ENCODE results near the gene NLGN1.

NLGN1 gene

GRCh38 chr3:173395073-173395411 is 2.5 kb upstream of the NLGN1 start:
- DNase-seq (ENCODE audit: low spot score): no peak
- no peak for TF ChIP-seq CTCF (IDR thresholded peaks at IDR 0.05; ENCODE audit: extremely low read depth, insufficient read depth, missing control alignments)
- in situ Hi-C loops (cut with MboI; ENCODE audit: low pct_unique_long_range_greater_than_20kb, low sequenced_read_pairs, unreplicated experiment): no loop called here

GRCh38 chr3:173395412-173396181 is 1.9 kb upstream of the NLGN1 start:
- peak; percentile 75 for DNase-seq (ENCODE audit: low spot score)
- in situ Hi-C loops (cut with MboI; ENCODE audit: low pct_unique_long_range_greater_than_20kb, low sequenced_read_pairs, unreplicated experiment): no loop called here
- TF ChIP-seq CTCF (IDR thresholded peaks at IDR 0.05; ENCODE audit: extremely low read depth, insufficient read depth, missing control alignments): no peak

GRCh38 chr3:173396191-173397041 is 1.1 kb upstream of the NLGN1 start:
- DNase-seq (ENCODE audit: low spot score): peak; percentile 26
- no peak for TF ChIP-seq CTCF (IDR thresholded peaks at IDR 0.05; ENCODE audit: extremely low read depth, insufficient read depth, missing control alignments)
- in situ Hi-C loops (cut with MboI; ENCODE audit: low pct_unique_long_range_greater_than_20kb, low sequenced_read_pairs, unreplicated experiment): no loop called here

- DNase-seq (ENCODE audit: low spot score): peak; percentile 18
- TF ChIP-seq CTCF (IDR thresholded peaks at IDR 0.05; ENCODE audit: extremely low read depth, insufficient read depth, missing control alignments): no peak
- in situ Hi-C loops (cut with MboI; ENCODE audit: low pct_unique_long_range_greater_than_20kb, low sequenced_read_pairs, unreplicated experiment): no loop called here
Observed at GRCh38 chr3:173398111-173398479, 551 bp downstream of the NLGN1 start.

GRCh38 chr3:173399044-173399443 is 1.5 kb downstream of the NLGN1 start:
- in situ Hi-C loops (cut with MboI; ENCODE audit: low pct_unique_long_range_greater_than_20kb, low sequenced_read_pairs, unreplicated experiment): no loop called here
- DNase-seq (ENCODE audit: low spot score): no peak
- no peak for TF ChIP-seq CTCF (IDR thresholded peaks at IDR 0.05; ENCODE audit: extremely low read depth, insufficient read depth, missing control alignments)

GRCh38 chr3:173401369-173401768 is 3.8 kb downstream of the NLGN1 start:
- no peak for TF ChIP-seq CTCF (IDR thresholded peaks at IDR 0.05; ENCODE audit: extremely low read depth, insufficient read depth, missing control alignments)
- in situ Hi-C loops (cut with MboI; ENCODE audit: low pct_unique_long_range_greater_than_20kb, low sequenced_read_pairs, unreplicated experiment): no loop called here
- DNase-seq (ENCODE audit: low spot score): no peak
